ENCODE data around the gene TOPORS. TPM values are rescaled to one million over a fixed set of nuclear protein-coding genes. Genes with fewer than 3 reads are reported as not detected.

The TOPORS gene
- total RNA-seq, 4 donors from 2014 or later, result 19.5 to 23.4 (median 22.5) TPM

DNA sequence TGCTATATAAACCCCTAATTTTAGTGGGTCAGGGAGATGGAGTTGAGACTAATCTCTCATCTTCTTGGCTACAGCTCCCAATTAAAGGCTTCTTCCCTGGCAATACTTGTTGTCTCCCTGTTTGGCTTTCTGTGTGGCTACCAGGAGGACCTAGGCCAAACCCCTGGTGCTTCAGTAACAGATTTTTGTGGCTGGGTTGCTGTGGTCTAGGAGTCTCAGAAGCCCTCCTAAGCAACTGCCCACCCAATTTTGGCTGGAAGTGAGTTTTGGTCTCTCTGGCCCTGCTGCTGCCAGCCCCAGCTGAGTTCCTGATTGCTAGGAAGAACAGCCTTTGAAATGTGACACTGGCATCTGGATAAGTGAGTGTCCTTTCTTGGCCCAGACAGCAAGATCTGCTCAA, 36.1 kb downstream of the TOPORS start:
- Histone ChIP-seq H3K9me3 (peaks cover 0 to 8% (median 0%) of the 10 kb centered on the region in 4 donors), H3K36me3 (peaks cover 0 to 6% (median 0%) of the 10 kb centered on the region in 3 donors), H3K27me3 (no peaks in the 10 kb centered on the region), H3K4me1 (peaks cover 0 to 2% (median 0%) of the 10 kb centered on the region in 4 donors), H3K27ac (no peak overlapping the region), H3K4me3 (no peak overlapping the region)
- no peak for DNase-seq (ENCODE audit: low spot score in 2 of 2)
- no peak for TF ChIP-seq POLR2A (IDR thresholded peaks at IDR 0.05)

GRCh38 chr9:32508728-32509127, 43.7 kb downstream of the TOPORS start:
- no peak for DNase-seq (ENCODE audit: low spot score in 2 of 2)
- Histone ChIP-seq H3K36me3 (peaks cover 0 to 6% (median 0%) of the 10 kb centered on the region in 3 donors), H3K4me3 (no peak overlapping the region), H3K4me1 (peaks cover 0 to 26% (median 0%) of the 10 kb centered on the region in 4 donors), H3K9me3 (peaks cover 0 to 7% (median 0%) of the 10 kb centered on the region in 4 donors), H3K27me3 (no peaks in the 10 kb centered on the region), H3K27ac (no peak overlapping the region)
- TF ChIP-seq CTCF (IDR thresholded peaks at IDR 0.05), result no peak
- no peak for TF ChIP-seq EP300 (IDR thresholded peaks at IDR 0.05)
- TF ChIP-seq POLR2A (IDR thresholded peaks at IDR 0.05), result no peak
- 92 to 100% methylated on average over 1 of the region's 1 CpG for WGBS, 2 donors

DNA sequence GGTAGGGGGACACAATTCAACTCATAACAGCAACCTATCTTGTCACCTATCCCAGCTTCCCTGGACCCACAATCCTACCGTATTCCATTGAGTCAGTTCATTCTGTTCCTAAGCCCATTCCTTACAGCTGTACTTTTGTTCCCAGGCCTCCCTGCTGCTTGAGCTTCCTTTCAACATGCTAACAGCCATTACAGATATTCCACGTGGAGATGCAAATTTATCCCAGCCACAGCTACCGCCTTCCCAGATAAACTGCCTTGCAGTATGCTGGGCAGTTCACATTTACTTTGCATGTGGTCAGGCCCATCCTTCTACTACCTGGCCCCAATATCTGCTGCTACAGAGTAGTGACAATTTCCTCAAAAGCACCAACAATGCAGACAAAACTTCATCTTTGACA, 49.4 kb downstream of the TOPORS start:
- TF ChIP-seq POLR2A (IDR thresholded peaks at IDR 0.05) (no peak), CTCF (IDR thresholded peaks at IDR 0.05) (no peak), EP300 (IDR thresholded peaks at IDR 0.05) (no peak)
- Histone ChIP-seq H3K9me3 (no peaks in the 10 kb centered on the region), H3K27me3 (no peaks in the 10 kb centered on the region), H3K27ac (no peak overlapping the region), H3K4me1 (peaks cover 0 to 20% (median 0%) of the 10 kb centered on the region in 4 donors), H3K4me3 (no peak overlapping the region), H3K36me3 (peaks cover 0 to 38% (median 0%) of the 10 kb centered on the region in 3 donors)
- WGBS, 2 donors, result 74 to 86% methylated on average over 3 of the region's 3 CpGs
- DNase-seq (ENCODE audit: low spot score in 2 of 2), result no peak

DNA sequence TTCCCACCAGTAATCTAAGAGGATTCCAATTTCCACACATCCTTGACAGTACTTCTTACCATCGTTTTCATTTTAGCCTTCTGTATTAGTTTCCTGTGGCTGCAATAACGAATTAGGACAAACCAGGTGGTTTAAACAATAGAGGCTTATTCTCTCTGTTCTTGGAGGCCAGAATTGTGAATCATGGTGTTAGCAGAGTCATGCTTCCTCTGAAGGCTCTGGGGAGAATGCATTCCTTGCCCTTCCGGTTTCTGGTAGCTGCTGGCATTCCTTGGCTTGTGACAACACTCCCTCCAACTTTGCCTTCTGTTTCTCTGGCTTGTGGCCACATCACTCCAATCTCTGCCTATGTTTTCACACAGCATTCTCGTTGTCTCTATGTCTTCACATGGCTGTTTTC, 49.9 kb downstream of the TOPORS start:
- peaks cover 0 to 15% (median 0%) of the 10 kb centered on the region in 4 donors for H3K4me1 ChIP-seq
- H3K27me3 ChIP-seq, result no peaks in the 10 kb centered on the region
- WGBS, 2 donors, result 49 to 59% methylated on average over 4 of the region's 4 CpGs
- H3K27ac ChIP-seq, result no peak overlapping the region
- H3K4me3 ChIP-seq, result no peak overlapping the region
- H3K9me3 ChIP-seq, result no peaks in the 10 kb centered on the region
- peaks cover 0 to 44% (median 0%) of the 10 kb centered on the region in 3 donors for H3K36me3 ChIP-seq
- no peak for TF ChIP-seq CTCF (IDR thresholded peaks at IDR 0.05)
- TF ChIP-seq POLR2A (IDR thresholded peaks at IDR 0.05), result no peak
- no peak for TF ChIP-seq EP300 (IDR thresholded peaks at IDR 0.05)
- DNase-seq (ENCODE audit: low spot score in 2 of 2), result no peak

DNA sequence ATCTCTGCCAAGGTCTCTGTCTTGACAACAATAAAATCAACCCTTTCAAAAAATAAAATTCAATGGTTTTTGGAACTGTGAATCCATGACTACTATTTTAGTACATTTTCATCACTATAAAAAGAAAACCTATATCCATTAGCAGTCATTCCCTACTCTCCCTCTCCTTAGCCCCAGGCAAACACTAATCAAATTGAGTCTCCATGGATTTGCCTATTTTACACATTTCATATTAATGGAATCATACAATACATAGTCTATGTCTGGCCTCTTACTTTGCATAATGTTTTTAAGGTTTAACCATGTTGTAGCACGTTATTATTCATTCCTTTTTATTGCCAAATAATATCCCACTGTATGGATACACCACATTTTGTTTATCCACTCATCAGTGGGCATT, 50.5 kb downstream of the TOPORS start:
- 82 to 83% methylated on average over 1 of the region's 1 CpG for WGBS, 2 donors
- no peak for DNase-seq (ENCODE audit: low spot score in 2 of 2)
- Histone ChIP-seq H3K4me1 (peaks cover 0 to 10% (median 0%) of the 10 kb centered on the region in 4 donors), H3K36me3 (peaks cover 0 to 50% (median 0%) of the 10 kb centered on the region in 3 donors), H3K27me3 (no peaks in the 10 kb centered on the region), H3K4me3 (no peak overlapping the region), H3K27ac (no peak overlapping the region), H3K9me3 (no peaks in the 10 kb centered on the region)
- TF ChIP-seq POLR2A (IDR thresholded peaks at IDR 0.05) (no peak), EP300 (IDR thresholded peaks at IDR 0.05) (no peak), CTCF (IDR thresholded peaks at IDR 0.05) (no peak)

DNA sequence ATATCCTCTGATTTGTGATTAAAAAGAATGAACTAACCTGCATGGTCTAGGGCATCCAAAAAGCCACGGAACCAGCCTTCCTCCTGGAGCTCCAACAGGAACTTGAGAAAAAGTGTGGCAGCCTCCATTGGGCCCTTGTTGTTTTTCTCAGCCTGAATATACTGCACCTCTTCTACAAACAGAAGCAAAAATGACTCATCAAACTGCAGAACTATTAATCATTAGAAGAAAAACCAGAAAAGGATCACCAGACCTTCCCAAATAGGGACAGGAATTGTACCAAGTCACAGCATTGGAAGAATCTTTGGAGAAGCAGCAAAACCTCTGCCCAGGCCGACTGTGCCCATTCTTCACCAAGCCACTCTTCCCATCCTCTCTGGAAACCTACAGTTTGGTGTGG, 51.6 kb downstream of the TOPORS start:
- Histone ChIP-seq H3K27ac (no peak overlapping the region), H3K4me1 (no peaks in the 10 kb centered on the region), H3K4me3 (no peak overlapping the region), H3K36me3 (peaks cover 0 to 61% (median 0%) of the 10 kb centered on the region in 3 donors), H3K9me3 (no peaks in the 10 kb centered on the region), H3K27me3 (no peaks in the 10 kb centered on the region)
- 81 to 96% methylated on average over 2 of the region's 2 CpGs for WGBS, 2 donors
- DNase-seq (ENCODE audit: low spot score in 2 of 2), result no peak
- TF ChIP-seq EP300 (IDR thresholded peaks at IDR 0.05), result no peak
- no peak for TF ChIP-seq CTCF (IDR thresholded peaks at IDR 0.05)
- TF ChIP-seq POLR2A (IDR thresholded peaks at IDR 0.05), result no peak

Data from tibial nerve (tissue), 4 donors.